Gastroesophageal sphincter (tissue), 3 donors: Measurements from ENCODE around the gene SH3RF1.

ENCODE experiments used
- CTCF ChIP-seq, 4 experiments: fragments of 200-600 bp in 2 of 4; fragments of 450-650 bp in 2 of 4; sonication (generic) in 1 of 4; IDR thresholded peaks; one replicate each; pipeline ENCODE4 v1.5.1; 2017 to 2019; ENCODE audit warnings: antibody characterized with exemption in 4 of 4, mild to moderate bottlenecking in 2 of 4, moderate library complexity in 2 of 4
- EP300 ChIP-seq: sonication (generic); formaldehyde crosslinking; IDR thresholded peaks from one replicate; pipeline ENCODE4 v1.6.1; 2017; ENCODE audit warnings: antibody characterized with exemption, mild to moderate bottlenecking
- POLR2A ChIP-seq, 2 donors: fragments of 450-650 bp; IDR thresholded peaks; one replicate each; pipeline ENCODE4 v1.6.1; 2017; ENCODE audit warnings: antibody characterized with exemption in 2 of 2, mild to moderate bottlenecking in 2 of 2, moderate library complexity in 1 of 2
- POLR2AphosphoS5 ChIP-seq: sonication (generic); formaldehyde crosslinking; IDR thresholded peaks from one replicate; pipeline ENCODE4 v1.6.1; 2017; ENCODE audit warnings: antibody characterized with exemption

- TF ChIP-seq CTCF (IDR thresholded peaks at IDR 0.05) (no peak), POLR2A (IDR thresholded peaks at IDR 0.05) (no peak), EP300 (no peak), POLR2AphosphoS5 (no peak)
Measured at GRCh38 chr4:169279108-169279507, 8.4 kb upstream of the SH3RF1 start.
